OCI-M1 (cell line): ENCODE results near the gene AP4M1.
"Not testable (repeated sequence)": the region's sequence is repeated elsewhere in the genome, so short reads cannot be mapped to it uniquely, and the experiment has no call there.

Experiments
- DNase-seq: peaks from one replicate; lab custom pipeline; 2025; lab: John Stamatoyannopoulos, UW

The AP4M1 gene

GRCh38 chr7:100109521-100110163, 8.2 kb downstream of the AP4M1 start:
- no peak for DNase-seq

- no peak for DNase-seq
Observed at GRCh38 chr7:100111156-100111555, 9.7 kb downstream of the AP4M1 start.

- no peak for DNase-seq
Observed at GRCh38 chr7:100111914-100112313, 10.5 kb downstream of the AP4M1 start.

- no peak for DNase-seq
Observed at GRCh38 chr7:100115026-100115425, 13.6 kb downstream of the AP4M1 start.

- peak; percentile 68 for DNase-seq
Observed at GRCh38 chr7:100118388-100119071, 17.1 kb downstream of the AP4M1 start.

- DNase-seq: peak; percentile 99
Observed at GRCh38 chr7:100119072-100119969, 17.9 kb downstream of the AP4M1 start, which contains the start of the genes CNPY4 and TAF6. Gene CNPY4, plus strand, starts transcription at chr7:100119634. Its CDS starts 111 bp downstream, at chr7:100119745. Gene TAF6, minus strand, starts transcription at chr7:100119358. Its CDS starts 5,149 bp downstream, at chr7:100114209.

- DNase-seq: peak; percentile 90
Observed at GRCh38 chr7:100119970-100120732, 18.7 kb downstream of the AP4M1 start.

- DNase-seq: no peak
Observed at GRCh38 chr7:100120733-100121036, 19.2 kb downstream of the AP4M1 start.

GRCh38 chr7:100122067-100122466, 20.6 kb downstream of the AP4M1 start:
- no peak for DNase-seq

GRCh38 chr7:100122568-100122967, 21.1 kb downstream of the AP4M1 start:
- peak; percentile 79 for DNase-seq

- DNase-seq: no peak
Observed at GRCh38 chr7:100124301-100125230, 23.1 kb downstream of the AP4M1 start.

- DNase-seq: no peak
Observed at GRCh38 chr7:100126239-100126930, 24.9 kb downstream of the AP4M1 start.

- DNase-seq: peak; percentile 98
Observed at GRCh38 chr7:100126931-100127865, 25.8 kb downstream of the AP4M1 start, which contains the start of gene MBLAC1. Gene MBLAC1, plus strand, starts transcription at chr7:100126967. Its CDS starts 429 bp downstream, at chr7:100127396.

GRCh38 chr7:100127866-100128636, 26.6 kb downstream of the AP4M1 start:
- peak; percentile 68 for DNase-seq

- DNase-seq: no peak
Observed at GRCh38 chr7:100128637-100128963, 27.2 kb downstream of the AP4M1 start.

GRCh38 chr7:100130220-100130607, 28.8 kb downstream of the AP4M1 start:
- DNase-seq: not testable (repeated sequence)

- DNase-seq: peak; percentile 94
Observed at GRCh38 chr7:100130608-100131453, 29.4 kb downstream of the AP4M1 start.
